ENCODE measurements around the gene RBM19. TPM values are rescaled to one million over a fixed set of nuclear protein-coding genes. Genes with fewer than 3 reads are reported as not detected.

RBM19 gene
- total and polyA plus RNA-seq, 2 of the 4 experiments (the other 2 are of a cell fraction): 18.7 to 19.2 TPM

- H2AK5ac ChIP-seq (ENCODE audit: low read depth, low read length): no peak overlapping the region
- peaks cover 11% of the 10 kb centered on the region; the same call in 1 of the 2 replicates for H3K27me3 ChIP-seq (ENCODE audit: control insufficient read depth, insufficient read depth, low read length)
- in situ Hi-C loops (cut with MboI; ENCODE audit: low sequenced_read_pairs) (loop anchor here (25.0 kb wide), 1 partner anchor 1772 kb away; no protein-coding TSS in a partner anchor), dilution Hi-C loops (cut with HindIII; ENCODE audit: low sequenced_read_pairs, unreplicated experiment) (no loop called here), intact Hi-C loops (cut with micrococcal nuclease) (no loop called here)
- no peak overlapping the region for H2BK120ac ChIP-seq (ENCODE audit: low read depth, low read length)
- no peaks in the 10 kb centered on the region for H3K9me3 ChIP-seq (ENCODE audit: control insufficient read depth, insufficient read depth, low read length)
- no peak overlapping the region for H2AFZ ChIP-seq (replicated peaks; ENCODE audit: low read length, poor library complexity)
- H3K23ac ChIP-seq (ENCODE audit: low read depth, low read length): no peak overlapping the region
- no peak overlapping the region for H3K4me3 ChIP-seq (ENCODE audit: insufficient read depth, low read depth, low read length)
- 0% methylated on average over 2 of the region's 10 CpGs; no CpG with 5 or more reads in 1 of the 2 experiments for WGBS, 2 experiments (ENCODE audit: extremely low coverage in 2 of 2, insufficient read length in 1 of 2)
- H3K9me1 ChIP-seq (ENCODE audit: insufficient read depth, low read length): no peaks in the 10 kb centered on the region
- no peaks in the 10 kb centered on the region for H3K36me3 ChIP-seq (ENCODE audit: control insufficient read depth, insufficient read depth, low read length)
- H3K4me1 ChIP-seq (ENCODE audit: control insufficient read depth, insufficient read depth, low read length): no peaks in the 10 kb centered on the region
- TF ChIP-seq CTCF (conservative IDR thresholded peaks at IDR 0.05; ENCODE audit: low read depth, low read length): no peak
- no peak for TF ChIP-seq POLR2A (IDR thresholded peaks at IDR 0.05; ENCODE audit: low read depth, low read length)
- no peak for TF ChIP-seq MAZ (IDR thresholded peaks at IDR 0.05; ENCODE audit: borderline replicate concordance, low read depth, low read length)
- TF ChIP-seq BHLHE40 (IDR thresholded peaks at IDR 0.05; ENCODE audit: low read depth, low read length): no peak
- TF ChIP-seq SMC3 (IDR thresholded peaks at IDR 0.05; ENCODE audit: low read depth, low read length): no peak
- H3K79me1 ChIP-seq (ENCODE audit: low read depth in 1 of 2, low read length in 2 of 2): no peaks in the 10 kb centered on the region
- H2BK15ac ChIP-seq (ENCODE audit: low read depth, low read length): no peak overlapping the region
- no peak overlapping the region for H2BK5ac ChIP-seq (ENCODE audit: low read depth, low read length, poor library complexity, severe bottlenecking)
- no peak overlapping the region for H2AK9ac ChIP-seq (replicated peaks; ENCODE audit: low read depth, low read length, poor library complexity)
- DNase-seq (no peak), ATAC-seq (ENCODE audit: low read depth) (no peak)
- no peak overlapping the region for H3K56ac ChIP-seq (ENCODE audit: extremely low read depth, insufficient read depth, low read length)
- no TSS peak for BruUV-seq (replicated peaks)
- ChIA-PET CTCF (interaction anchor here (0.7 to 1.2 kb wide), 2 partner anchors 10 to 24 kb away, joined by 3 to 4 read pairs; no protein-coding TSS in a partner anchor), POLR2A (ENCODE audit: unreplicated experiment) (no interaction called here)
- H3K4ac ChIP-seq (ENCODE audit: low read depth, low read length): no peak overlapping the region
- no peaks in the 10 kb centered on the region for H4K20me1 ChIP-seq (ENCODE audit: insufficient read depth, low read length)
- no peak overlapping the region for H4K91ac ChIP-seq (ENCODE audit: insufficient read depth, low read depth, low read length)
- H3K27ac ChIP-seq (ENCODE audit: insufficient read depth, low read length): no peak overlapping the region
- H3K9ac ChIP-seq (ENCODE audit: low read depth, low read length): no peak overlapping the region
- H2BK20ac ChIP-seq (ENCODE audit: low read depth, low read length): no peak overlapping the region
- no peak overlapping the region for H3K14ac ChIP-seq (replicated peaks; ENCODE audit: low read depth, low read length)
- no peak overlapping the region for H3K18ac ChIP-seq (ENCODE audit: low read depth, low read length)
- H4K8ac ChIP-seq (ENCODE audit: low read depth in 2 of 2, low read length in 2 of 2): no peak overlapping the region
- no peak overlapping the region for H4K5ac ChIP-seq (ENCODE audit: low read depth, low read length)
- H3K4me2 ChIP-seq (ENCODE audit: low read depth, low read length): no peak overlapping the region
These were observed 24.4 kb upstream of the RBM19 start for GRCh38 chr12:113990250-113991223.
